Naive B cell (primary cell): ENCODE results near the gene CLDND2. TPM values are rescaled to one million over a fixed set of nuclear protein-coding genes. Genes with fewer than 3 reads are reported as not detected.

Experiments
- polyA plus RNA-seq, 6 donors: library from polyadenylated mRNA; unstranded; fragments of 300-500 nt; fragmentation: Illumina TruSeq; gene quantifications; one replicate each; pipeline ENCODE4 v1.2.3, GENCODE V29; 2021; ENCODE audit warnings: low read depth in 6 of 6

The CLDND2 gene
- polyA plus RNA-seq, 6 donors from 2014 or later: 0.46 to 1.2 TPM; not detected in 4

Other genes starting within 250 kb of the CLDND2 start
- gene SIGLEC9, start 244.1 kb downstream of the CLDND2 start, polyA plus RNA-seq: 1 to 10 TPM in 1 of 6 donors, under 1 TPM in 1, not detected in 4; 0.25 to 1.3 TPM
- under 1 TPM in 3 of 6 donors, not detected in 3; 0.22 to 0.32 (median 0.23) TPM for gene SIGLEC7, start 226.7 kb downstream of the CLDND2 start, polyA plus RNA-seq
- gene CD33, start 143.9 kb downstream of the CLDND2 start, polyA plus RNA-seq: 1 to 10 TPM in 1 of 6 donors, under 1 TPM in 3, not detected in 2; 0.60 to 3.6 (median 0.85) TPM
- gene SIGLECL1, start 117.9 kb downstream of the CLDND2 start, polyA plus RNA-seq: not detected
- gene IGLON5, start 57.4 kb downstream of the CLDND2 start, polyA plus RNA-seq: not detected
- gene VSIG10L, start 26.9 kb downstream of the CLDND2 start, polyA plus RNA-seq: 1 to 10 TPM in 2 of 6 donors, under 1 TPM in 3, not detected in 1; 0.40 to 1.3 (median 0.84) TPM
- 100 to 1,000 TPM in 3 of 6 donors, 10 to 100 TPM in 3; 72.7 to 167 (median 101) TPM for gene ETFB, start 2.6 kb downstream of the CLDND2 start, polyA plus RNA-seq
- 10 to 100 TPM in 1 of 6 donors, 1 to 10 TPM in 5; 4.3 to 12.6 (median 7.2) TPM for gene NKG7, start 3.7 kb upstream of the CLDND2 start, polyA plus RNA-seq
- gene LIM2, start 19.0 kb upstream of the CLDND2 start, polyA plus RNA-seq: under 1 TPM in 1 of 6 donors, not detected in 5; 0.34 TPM
- not detected for gene C19orf84, start 21.6 kb upstream of the CLDND2 start, polyA plus RNA-seq
- 10 to 100 TPM; 43.9 to 75.2 (median 55.8) TPM for gene SIGLEC10, start 48.6 kb upstream of the CLDND2 start, polyA plus RNA-seq
- gene SIGLEC8, start 89.5 kb upstream of the CLDND2 start, polyA plus RNA-seq: not detected
- not detected for gene CEACAM18, start 109.5 kb upstream of the CLDND2 start, polyA plus RNA-seq
- gene SIGLEC12, start 132.8 kb upstream of the CLDND2 start, polyA plus RNA-seq: under 1 TPM in 1 of 6 donors, not detected in 5; 0.28 TPM
- gene SIGLEC6, start 162.7 kb upstream of the CLDND2 start, polyA plus RNA-seq: 1 to 10 TPM in 3 of 6 donors, under 1 TPM in 2, not detected in 1; 0.72 to 1.9 (median 1.2) TPM
- gene ZNF175, start 202.3 kb upstream of the CLDND2 start, polyA plus RNA-seq: 1 to 10 TPM in 5 of 6 donors, under 1 TPM in 1; 0.94 to 5.1 (median 3.1) TPM